ENCODE measurements around the gene AK2. TPM values are rescaled to one million over a fixed set of nuclear protein-coding genes. Genes with fewer than 3 reads are reported as not detected.
"Not testable (repeated sequence)": the region's sequence is repeated elsewhere in the genome, so short reads cannot be mapped to it uniquely, and the experiment has no call there.

AK2 gene
- total RNA-seq, 1 donor from 2014 or later = 58.4 TPM

DNA sequence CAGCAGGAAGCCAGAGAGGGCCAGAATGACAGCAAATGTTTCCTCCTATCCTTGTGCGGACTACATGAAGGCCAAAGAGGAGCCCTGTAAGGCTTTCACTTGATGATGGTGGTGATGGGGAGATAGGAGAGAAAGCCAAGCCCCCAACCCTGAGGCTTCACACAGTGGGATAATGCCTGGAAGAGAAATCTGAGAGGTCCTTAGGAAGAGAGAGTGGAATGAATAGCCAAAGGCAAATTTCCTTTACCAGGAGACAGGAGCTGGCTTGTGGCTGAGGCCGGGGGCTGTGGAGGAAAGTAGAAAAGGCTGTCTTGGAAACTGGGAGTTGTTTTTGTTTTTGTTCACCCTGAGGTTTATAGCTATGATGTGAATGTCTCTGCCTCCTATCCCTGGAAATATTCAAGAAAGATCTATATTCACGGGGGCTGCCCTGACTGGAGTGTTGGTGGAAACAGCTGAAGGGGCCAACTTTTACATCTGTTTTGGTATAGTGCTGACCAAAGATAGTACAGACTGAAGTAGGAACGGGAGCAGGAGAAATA is 59.1 kb downstream of the AK2 start:
- no peak for DNase-seq (ENCODE audit: low read depth in 2 of 2)

DNA sequence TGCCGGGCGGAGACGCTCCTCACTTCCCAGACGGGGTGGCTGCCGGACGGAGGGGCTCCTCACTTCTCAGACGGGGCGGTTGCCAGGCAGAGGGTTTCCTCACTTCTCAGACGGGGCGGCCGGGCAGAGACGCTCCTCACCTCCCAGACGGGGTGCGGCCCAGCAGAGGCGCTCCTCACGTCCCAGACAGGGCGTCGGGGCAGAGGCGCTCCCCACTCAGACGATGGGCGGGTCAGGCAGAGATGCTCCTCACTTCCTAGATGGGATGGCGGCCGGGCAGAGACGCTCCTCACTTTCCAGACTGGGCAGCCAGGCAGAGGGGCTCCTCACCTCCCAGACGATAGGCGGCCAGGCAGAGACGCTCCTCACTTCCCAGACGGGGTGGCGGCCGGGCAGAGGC is 61.6 kb downstream of the AK2 start:
- not testable (repeated sequence) for DNase-seq (ENCODE audit: low read depth in 2 of 2)

DNA sequence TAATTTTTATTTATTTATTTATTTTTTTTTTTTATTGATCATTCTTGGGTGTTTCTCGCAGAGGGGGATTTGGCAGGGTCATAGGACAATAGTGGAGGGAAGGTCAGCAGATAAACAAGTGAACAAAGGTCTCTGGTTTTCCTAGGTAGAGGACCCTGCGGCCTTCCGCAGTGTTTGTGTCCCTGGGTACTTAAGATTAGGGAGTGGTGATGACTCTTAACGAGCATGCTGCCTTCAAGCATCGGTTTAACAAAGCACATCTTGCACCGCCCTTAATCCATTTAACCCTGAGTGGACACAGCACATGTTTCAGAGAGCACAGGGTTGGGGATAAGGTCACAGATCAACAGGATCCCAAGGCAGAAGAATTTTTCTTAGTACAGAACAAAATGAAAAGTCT is 63.2 kb downstream of the AK2 start:
- DNase-seq (ENCODE audit: low read depth in 2 of 2) = not testable (repeated sequence)

DNA sequence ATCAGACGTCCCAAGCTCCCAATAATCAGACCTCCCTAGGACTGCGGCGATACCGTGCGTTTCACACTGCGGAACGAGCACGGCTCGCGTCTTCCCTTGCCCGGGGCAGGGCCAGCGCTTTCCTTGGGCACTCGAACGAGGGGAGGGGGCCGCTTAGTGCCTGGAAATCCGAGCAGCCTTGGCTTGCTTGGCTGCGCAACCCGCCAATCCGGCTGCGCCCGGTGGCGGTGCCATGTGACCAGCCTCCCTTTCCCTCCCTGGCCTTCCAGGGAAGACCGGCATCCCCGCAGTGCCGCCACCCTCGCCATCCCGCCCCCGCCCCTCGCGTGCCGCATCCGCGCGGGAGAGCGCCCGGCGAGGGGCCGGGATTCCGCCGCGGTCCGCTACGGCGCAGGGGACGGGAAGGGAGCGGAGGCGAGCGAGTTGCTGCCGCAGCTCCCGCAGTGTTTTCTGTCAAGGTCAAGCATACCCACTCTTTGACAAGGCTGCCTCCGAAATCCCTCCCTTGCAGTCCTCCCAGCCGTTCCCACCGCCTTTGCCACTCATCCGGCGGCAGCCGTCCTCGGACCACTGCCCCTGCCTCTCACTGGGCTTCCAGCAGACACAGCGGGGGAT is 63.8 kb downstream of the AK2 start:
- DNase-seq (ENCODE audit: low read depth in 2 of 2) = peak in 1 of 2 donors; percentile 90

DNA sequence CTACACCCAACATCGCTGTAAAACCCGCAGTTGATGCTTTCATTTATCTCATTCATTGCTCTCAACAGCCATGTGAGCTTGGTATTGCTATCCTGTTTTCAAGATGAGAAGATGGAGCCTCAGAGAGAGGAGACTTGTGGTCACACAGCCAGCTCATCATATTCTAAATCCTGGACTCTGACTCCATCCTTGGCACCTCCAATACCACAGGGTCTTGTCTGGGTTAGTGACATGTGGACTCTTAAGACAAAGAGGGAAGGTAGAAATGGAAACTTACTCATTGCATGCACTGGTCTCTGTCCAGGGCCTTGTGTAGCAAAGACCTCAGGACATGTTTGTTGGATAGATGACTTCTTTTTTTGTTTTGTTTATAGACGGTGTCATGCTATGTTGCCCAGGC is 65.1 kb downstream of the AK2 start:
- DNase-seq (ENCODE audit: low read depth in 2 of 2) = no peak

DNA sequence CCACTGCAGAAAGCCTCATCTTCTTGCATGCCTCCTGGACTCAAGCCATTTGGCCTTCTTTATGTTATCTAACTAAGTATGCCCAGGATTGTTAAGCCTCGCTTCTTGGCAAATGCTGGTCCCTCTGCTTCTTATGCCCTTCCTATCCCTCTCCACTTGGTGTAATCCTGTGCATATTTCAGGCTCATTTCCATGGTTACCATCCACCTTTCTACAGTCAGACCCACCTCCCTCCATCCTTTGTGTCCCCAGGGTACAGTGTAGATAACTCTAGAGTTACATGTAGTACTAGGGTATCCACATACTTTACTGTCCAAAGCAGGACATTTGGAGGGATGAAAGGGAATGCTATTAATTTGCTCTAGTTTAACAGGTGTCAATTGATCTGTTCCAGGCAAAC is 65.5 kb downstream of the AK2 start:
- DNase-seq (ENCODE audit: low read depth in 2 of 2) = no peak

DNA sequence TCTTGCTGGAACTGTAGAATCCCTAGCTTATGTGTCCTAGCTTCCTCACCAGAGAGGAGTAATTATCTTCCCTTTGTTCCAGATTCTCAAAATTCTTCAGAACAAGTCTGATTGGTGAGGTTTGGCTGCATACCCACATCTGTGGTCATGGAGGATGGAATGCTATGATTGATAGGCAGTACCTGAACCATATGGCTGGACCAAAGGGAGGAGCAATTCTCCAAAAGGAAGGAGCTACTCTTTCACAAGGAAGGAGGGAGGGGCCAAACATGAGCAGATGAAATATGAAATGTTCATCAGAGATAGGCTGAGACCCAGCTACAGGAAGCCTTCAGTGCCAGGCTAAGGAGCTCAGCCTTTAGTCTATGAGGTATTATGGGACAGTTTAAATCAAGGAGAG is 67.1 kb downstream of the AK2 start:
- no peak for DNase-seq (ENCODE audit: low read depth in 2 of 2)

DNA sequence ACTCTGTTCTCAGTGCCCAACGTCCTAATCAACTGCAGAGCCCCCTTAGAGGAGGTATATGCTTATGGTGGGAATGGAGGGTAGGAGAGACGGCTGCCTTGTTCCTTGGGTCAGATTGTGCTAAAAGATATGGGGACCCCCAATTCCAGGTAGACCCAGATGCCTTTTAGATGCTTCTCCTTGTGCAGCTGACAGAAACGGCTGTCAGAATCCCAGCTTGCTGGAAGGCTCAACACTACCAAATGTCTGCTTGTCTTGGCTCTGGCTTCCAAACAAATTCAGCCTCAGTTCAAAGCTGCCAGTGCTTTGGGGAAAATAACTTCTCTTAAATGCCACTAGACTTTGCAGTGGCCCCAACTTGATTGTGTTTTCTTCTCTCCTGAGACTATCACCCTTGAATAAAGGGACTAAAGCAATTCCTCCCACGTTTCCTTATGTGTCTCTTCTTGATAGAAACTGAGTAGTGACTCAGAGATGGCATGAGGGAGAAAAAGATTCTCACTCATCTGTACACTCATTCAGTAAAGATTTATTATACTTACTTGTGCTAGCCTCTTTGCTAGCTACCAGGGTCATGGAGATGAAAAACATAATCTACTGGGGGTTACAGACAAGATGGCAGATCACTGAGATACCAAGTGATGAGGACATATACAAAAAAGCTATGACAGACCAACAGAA is 68.7 kb downstream of the AK2 start:
- DNase-seq (ENCODE audit: low read depth in 2 of 2) = no peak

DNA sequence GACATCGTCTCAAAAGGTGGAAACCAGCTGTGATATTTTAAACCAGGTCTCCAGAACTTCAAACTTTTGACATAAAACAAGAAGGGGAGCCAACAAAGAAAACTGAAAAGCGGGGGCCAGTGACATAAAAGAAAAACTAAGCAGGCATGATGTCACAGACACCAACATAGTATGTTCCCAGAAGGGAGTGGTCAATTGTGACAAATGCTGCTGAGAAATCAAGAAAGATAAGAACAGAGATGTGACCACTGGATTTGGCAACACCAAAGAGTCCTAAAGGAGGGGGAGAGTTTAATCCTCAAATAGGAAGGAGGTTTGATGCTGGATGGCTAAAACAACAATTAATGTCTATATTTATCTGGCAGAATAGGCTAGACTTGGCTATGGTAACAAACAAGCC is 69.8 kb downstream of the AK2 start:
- DNase-seq (ENCODE audit: low read depth in 2 of 2) = no peak

DNA sequence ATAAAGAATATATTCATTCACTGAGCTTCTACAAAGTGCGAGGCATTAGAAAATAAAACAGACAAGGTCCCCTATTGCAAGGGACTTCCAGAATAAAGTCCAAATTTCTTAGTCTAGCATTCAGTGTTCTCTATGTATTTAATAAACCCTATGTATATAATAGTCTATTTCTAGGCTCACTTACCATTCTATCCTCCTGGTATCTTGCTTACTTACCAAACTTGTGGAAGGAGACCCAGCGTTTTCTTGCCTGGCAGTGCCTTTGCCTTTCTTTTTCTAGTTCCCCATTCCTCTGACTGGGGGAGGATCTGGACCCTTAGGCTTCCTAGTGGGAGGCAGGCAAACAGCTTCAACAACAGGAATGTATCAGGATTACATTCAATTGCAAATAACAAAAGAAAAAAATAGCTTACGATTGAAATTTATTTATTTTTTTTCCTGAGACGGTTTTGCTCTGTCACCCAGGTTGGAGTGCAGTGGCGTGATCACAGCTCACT is 71.4 kb downstream of the AK2 start:
- no peak for DNase-seq (ENCODE audit: low read depth in 2 of 2)

DNA sequence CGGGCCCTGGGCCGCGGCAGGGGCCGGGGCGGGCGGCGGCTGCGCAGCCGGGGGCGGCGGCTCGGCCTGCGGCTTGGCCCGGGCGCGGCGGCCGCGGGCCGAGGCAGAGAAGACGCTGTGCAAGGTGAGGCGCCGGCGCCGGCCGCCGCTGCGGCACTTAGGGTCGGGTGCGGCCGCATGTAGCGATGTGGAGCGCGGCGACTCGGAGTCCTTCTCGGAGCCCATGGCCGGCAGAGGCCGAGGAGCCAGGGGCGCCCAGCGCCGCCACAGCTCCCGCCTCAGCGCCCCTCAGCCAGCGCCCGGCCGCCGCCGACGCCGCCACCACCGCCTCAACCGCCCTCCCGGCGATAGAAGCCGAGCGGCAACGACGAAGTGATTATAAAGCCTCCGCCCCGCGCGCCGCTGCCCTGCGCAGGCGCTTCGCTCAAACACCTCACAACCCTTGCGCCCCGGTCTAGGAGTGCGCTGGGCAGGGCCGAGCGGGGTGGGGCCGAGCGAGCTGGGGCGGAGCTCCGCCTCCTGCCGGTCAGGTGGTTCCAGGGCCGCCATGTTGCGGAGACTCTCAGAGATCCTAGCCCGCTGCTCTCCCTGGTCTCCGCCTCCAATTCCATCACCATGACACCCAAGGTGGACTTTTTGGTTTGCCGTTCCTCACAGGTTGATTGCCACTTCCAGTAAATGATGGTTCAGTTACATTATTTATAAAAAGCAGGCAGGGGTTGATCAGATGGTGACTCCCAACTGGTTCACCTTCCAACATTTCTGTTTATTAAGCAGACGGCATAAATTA is 72.0 kb downstream of the AK2 start, which contains the start of gene RNF19B:
RNF19B (minus strand) TSS at position 349 of the 790 bp plus-strand sequence; CDS start at position 225, 124 bp downstream.
- DNase-seq (ENCODE audit: low read depth in 2 of 2) = peak; percentile 81 to 96

DNA sequence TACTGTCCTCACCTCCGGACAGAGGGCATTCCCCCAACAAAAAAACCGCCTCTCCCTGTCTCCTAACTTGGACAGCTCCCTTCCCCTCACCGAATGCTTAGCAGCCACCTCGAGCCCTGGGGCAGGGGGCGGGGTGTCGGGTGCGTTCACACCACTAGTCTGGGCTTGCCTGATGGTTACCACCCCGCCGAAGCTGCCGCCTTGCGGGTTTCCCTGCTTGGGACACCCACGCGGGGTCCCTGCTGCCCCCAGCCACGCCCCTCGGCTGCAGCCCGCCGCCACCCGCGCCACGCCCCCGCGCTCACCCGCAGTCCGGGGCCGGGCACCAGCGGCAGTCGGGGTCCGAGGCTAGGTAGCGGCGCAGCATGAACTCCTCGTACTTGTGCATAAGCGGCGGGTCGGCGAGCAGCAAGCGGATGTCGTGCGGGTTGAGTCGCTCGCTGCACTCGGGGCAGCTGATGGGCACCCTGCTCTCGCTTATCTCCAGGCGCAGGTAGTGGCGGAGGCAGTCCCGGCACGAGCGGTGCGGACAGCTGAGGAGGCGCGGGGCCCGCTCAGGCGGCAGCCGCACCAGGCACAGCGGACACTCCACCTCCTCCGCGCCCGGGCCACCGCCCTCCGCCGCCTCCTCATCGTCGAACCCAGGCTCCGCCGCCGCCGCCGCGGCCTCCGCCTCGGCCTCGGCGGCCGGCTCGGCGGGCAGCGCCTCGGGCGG is 72.8 kb downstream of the AK2 start:
- DNase-seq (ENCODE audit: low read depth in 2 of 2) = peak in 1 of 2 donors; percentile 67

DNA sequence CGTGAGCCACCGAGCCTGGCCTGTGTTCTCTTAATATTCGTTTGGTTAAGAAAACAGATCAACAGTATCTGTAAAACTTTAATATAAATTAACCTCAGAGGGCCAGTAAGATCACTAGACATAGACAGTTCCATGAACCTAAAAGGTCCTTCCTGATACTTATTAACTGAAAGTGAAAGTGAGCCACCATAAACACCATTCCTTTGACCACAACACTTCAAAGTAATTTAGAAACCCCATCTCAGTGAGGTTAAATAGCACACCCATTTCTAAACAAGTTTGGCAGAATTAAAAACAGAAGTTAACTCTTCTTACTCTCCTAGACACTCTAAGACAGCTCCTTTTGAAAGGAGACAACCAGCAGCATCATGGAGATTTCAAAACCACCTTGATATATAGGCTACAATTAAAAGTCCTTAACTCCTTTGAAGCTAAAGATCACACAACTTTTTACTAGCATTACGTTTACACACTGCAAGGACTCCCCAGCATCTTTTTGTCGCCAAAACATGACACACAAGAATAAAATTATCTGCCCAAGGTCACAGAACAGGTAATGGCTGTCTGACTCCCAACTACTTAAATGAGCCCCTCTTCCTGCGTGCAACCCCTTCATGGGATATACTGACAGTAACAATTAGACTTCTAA is 74.3 kb downstream of the AK2 start:
- peak in 1 of 2 donors; percentile 21 for DNase-seq (ENCODE audit: low read depth in 2 of 2)

DNA sequence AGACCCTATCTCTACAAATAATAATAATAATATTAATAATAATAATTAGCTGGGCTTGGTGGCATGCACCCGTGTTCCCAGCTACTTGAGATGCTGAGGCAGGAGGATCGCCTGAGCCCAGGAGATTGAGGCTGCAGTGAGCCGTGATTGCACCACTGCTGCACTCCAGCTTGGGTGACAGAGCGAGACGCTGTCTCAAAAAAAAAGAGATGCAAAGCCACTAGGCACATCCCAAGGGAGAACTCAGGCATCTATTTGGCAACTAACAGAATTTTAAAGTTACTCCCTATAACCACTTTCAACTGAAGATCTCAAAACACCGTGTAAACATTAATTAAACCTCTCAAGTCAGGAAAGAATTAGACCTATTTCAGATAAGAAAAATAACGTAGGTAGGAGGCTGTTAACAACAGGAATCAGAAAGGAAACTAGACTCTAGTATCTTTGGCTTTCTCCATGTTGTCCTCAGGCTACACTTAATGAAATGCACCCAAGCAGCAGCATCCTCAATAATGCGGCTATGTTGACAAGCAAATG is 75.8 kb downstream of the AK2 start:
- DNase-seq (ENCODE audit: low read depth in 2 of 2) = no peak

DNA sequence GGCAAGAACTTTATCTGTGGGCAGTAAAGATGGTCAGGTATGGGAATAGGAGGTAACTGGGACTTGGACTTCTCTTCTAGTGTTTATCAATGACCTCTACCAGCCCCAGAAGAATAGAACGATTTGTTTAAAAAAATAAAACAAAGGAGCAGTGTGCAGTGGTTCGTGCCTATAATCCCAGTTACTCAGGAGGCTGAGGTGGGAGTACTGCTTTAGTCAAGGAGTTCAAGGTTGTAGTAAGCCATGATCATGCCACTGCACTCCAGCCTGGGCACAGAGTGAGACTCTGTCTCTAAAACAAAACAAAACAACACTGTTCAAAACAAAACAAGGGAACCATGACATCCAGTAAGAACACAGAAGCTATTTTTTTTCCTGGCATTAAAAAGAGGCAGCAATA is 76.3 kb downstream of the AK2 start:
- no peak for DNase-seq (ENCODE audit: low read depth in 2 of 2)

DNA sequence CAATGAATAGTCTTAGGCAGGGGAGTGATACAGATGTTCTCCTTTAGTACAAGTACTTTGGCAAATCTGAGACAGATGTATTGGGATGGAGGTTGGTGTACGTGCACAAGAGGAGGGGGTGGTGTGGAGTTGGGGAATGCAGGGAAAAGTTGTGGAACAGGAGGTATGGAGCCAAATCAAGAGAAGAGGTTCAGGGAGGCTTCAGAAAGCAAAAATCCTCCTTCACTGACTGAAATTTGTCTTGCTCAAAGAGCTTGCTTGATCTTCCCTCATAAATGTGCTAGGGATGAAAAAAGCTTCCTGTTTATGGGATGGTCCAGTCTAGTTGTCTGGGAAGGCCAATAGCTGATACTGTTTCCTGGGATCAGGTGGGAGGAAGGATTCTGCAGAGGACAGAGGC is 77.9 kb downstream of the AK2 start:
- no peak for DNase-seq (ENCODE audit: low read depth in 2 of 2)

Measured in dermis microvascular lymphatic vessel endothelial cell (primary cell).